K562 treated with DMSO at 1 percent for 12 hours (cell line): ENCODE measurements around the gene C6orf58. TPM values are rescaled to one million over a fixed set of nuclear protein-coding genes. Genes with fewer than 3 reads are reported as not detected.

Source experiments
- total RNA-seq: library from RNA; unstranded; fragments of 300-600 nt; gene quantifications from 2 replicates; pipeline ENCODE4 v1.2.3, GENCODE V29; 2022; ENCODE audit not compliant: insufficient read depth

Gene C6orf58
- not detected in 2 replicates for total RNA-seq

GRCh38 chr6:127576874-127577273 is at the start of gene C6orf58:
TSS of gene C6orf58 (plus strand) at chr6:127577174. CDS start at chr6:127577186, 12 bp downstream.

Other genes starting within 250 kb of the C6orf58 start
- 18.7 and 40.3 TPM in 2 replicates for gene ECHDC1, start 233.6 kb upstream of the C6orf58 start, total RNA-seq
- gene KIAA0408, start 117.8 kb upstream of the C6orf58 start, total RNA-seq: not detected in 2 replicates